ENCODE results near the gene RNF212B.

Gene RNF212B

GRCh38 chr14:23294734-23295561 lies 57.2 kb downstream of the RNF212B start (continued):
- TF ChIP-seq MYNN (tag by site-specific recombination; IDR thresholded peaks at IDR 0.05; ENCODE audit: borderline replicate concordance) (no peak), YY2 (tag by site-specific recombination; IDR thresholded peaks at IDR 0.05) (peak; percentile 64; the same call in 1 of the 2 replicates), ZNF549 (tag by site-specific recombination; IDR thresholded peaks at IDR 0.05) (no peak), ZNF132 (tag by site-specific recombination; IDR thresholded peaks at IDR 0.05; ENCODE audit: borderline replicate concordance) (no peak), INSM2 (tag by site-specific recombination; IDR thresholded peaks at IDR 0.05) (no peak), ZSCAN23 (tag by site-specific recombination; IDR thresholded peaks at IDR 0.05) (no peak), ZNF561 (tag by site-specific recombination; IDR thresholded peaks at IDR 0.05; ENCODE audit: borderline replicate concordance) (no peak), ZNF211 (tag by site-specific recombination; IDR thresholded peaks at IDR 0.05; ENCODE audit: low read depth) (no peak), MEIS1 (CRISPR knock-in tag; IDR thresholded peaks at IDR 0.05; ENCODE audit: borderline replicate concordance) (no peak), ZNF18 (tag by site-specific recombination; IDR thresholded peaks at IDR 0.05) (no peak), ZNF394 (tag by site-specific recombination; IDR thresholded peaks at IDR 0.05; ENCODE audit: borderline replicate concordance) (peak; percentile 71; the same call in 1 of the 2 replicates), ZBTB44 (tag by site-specific recombination; IDR thresholded peaks at IDR 0.05) (no peak), ZNF600 (tag by site-specific recombination; IDR thresholded peaks at IDR 0.05) (no peak), ZNF585B (tag by site-specific recombination; IDR thresholded peaks at IDR 0.05) (no peak), SP2 (tag by site-specific recombination; IDR thresholded peaks at IDR 0.05) (no peak), ELK4 (IDR thresholded peaks at IDR 0.05; ENCODE audit: borderline replicate concordance, low read depth, low read length) (no peak), ZNF529 (tag by site-specific recombination; IDR thresholded peaks at IDR 0.05; ENCODE audit: insufficient replicate concordance) (no peak), ZBTB11 (tag by site-specific recombination; conservative IDR thresholded peaks at IDR 0.05; ENCODE audit: low read depth) (no peak), HOXD13 (CRISPR knock-in tag; IDR thresholded peaks at IDR 0.05; ENCODE audit: borderline replicate concordance) (no peak), ZNF530 (tag by site-specific recombination; IDR thresholded peaks at IDR 0.05; ENCODE audit: low read depth) (no peak), ZNF692 (tag by site-specific recombination; IDR thresholded peaks at IDR 0.05) (peak; percentile 27; the same call in 1 of the 2 replicates), ZNF830 (tag by site-specific recombination; IDR thresholded peaks at IDR 0.05; ENCODE audit: low read depth) (no peak), TRIM28 (IDR thresholded peaks at IDR 0.05; ENCODE audit: borderline replicate concordance, low read length) (0 out of 2 replicates have a peak, but pooled peaks have one; percentile 61), ZBTB6 (tag by site-specific recombination; IDR thresholded peaks at IDR 0.05) (no peak), ZNF341 (tag by site-specific recombination; IDR thresholded peaks at IDR 0.05; ENCODE audit: low read depth) (no peak), ZBTB48 (tag by site-specific recombination; IDR thresholded peaks at IDR 0.05) (no peak), ZNF510 (tag by site-specific recombination; IDR thresholded peaks at IDR 0.05; ENCODE audit: insufficient replicate concordance) (no peak)

All from HEK293 (cell line).